DMS79 (cell line): Measurements from ENCODE around the gene ANAPC1.
"Not testable (repeated sequence)": the region's sequence is repeated elsewhere in the genome, so short reads cannot be mapped to it uniquely, and the experiment has no call there.

Experiments
- DNase-seq: peaks from one replicate; lab custom pipeline; 2025; lab: John Stamatoyannopoulos, UW

The ANAPC1 gene

GRCh38 chr2:111903930-111904439, 20.0 kb upstream of the ANAPC1 start:
- no peak for DNase-seq

- DNase-seq: no peak
These were observed 19.5 kb upstream of the ANAPC1 start for GRCh38 chr2:111903516-111903915.

DNA sequence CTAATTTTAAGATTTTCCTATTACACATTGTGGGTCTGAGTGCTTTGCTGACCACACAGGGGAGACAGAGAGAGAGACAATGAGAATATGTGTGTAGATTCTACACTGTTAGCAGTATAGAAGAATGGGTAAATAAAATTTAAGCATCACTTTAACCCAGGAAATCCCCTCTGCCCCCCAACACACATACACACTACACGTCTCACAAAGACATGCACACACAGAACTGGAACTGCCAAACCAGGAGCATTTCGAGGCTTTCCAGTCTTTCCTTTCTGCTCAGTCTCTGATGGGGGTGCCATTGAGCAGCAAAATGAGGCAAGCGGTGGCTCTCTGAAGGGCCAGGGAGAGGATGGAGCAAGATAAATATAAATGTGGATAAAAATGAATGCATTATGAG, 16.9 kb upstream of the ANAPC1 start:
- DNase-seq: peak; percentile 30

DNA sequence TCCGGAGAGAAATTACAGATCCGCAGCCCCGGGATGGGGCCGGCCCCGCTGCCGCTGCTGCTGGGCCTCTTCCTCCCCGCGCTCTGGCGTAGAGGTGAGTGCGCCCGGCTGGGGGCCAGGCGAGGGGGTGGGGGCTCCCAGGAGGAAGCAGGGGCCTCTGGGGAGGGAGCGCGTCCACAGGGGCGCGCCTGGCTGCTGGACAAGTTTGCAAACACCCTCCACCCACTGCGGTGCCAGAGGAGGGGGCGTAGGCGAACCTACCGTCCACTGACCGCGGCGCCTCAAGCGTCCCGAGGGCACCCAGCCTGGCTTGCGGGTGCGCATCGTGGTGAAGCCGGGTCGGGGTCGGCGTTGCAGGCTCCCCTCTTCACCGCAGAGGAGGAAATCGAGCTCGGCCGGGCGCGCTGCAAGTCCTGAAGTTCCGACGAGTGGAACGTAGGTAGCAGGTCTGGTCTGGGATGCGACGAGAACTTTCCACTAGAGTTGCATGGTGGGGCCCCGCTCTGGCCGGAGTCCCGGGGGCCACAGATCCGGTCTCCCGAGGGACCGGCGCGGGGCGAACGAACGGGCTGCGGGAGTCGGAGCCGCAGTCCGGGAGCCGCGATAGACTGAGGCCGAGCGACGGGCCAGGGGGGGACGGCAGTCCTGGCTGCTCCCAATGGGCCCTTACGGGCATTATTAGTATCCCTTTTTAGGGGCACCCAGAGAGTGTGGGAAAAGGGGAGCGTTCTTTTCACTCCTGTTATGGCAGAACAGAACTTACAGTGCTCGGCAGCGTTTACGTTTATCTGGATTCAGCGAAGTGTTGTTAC, 14.9 kb upstream of the ANAPC1 start:
- no peak for DNase-seq

DNA sequence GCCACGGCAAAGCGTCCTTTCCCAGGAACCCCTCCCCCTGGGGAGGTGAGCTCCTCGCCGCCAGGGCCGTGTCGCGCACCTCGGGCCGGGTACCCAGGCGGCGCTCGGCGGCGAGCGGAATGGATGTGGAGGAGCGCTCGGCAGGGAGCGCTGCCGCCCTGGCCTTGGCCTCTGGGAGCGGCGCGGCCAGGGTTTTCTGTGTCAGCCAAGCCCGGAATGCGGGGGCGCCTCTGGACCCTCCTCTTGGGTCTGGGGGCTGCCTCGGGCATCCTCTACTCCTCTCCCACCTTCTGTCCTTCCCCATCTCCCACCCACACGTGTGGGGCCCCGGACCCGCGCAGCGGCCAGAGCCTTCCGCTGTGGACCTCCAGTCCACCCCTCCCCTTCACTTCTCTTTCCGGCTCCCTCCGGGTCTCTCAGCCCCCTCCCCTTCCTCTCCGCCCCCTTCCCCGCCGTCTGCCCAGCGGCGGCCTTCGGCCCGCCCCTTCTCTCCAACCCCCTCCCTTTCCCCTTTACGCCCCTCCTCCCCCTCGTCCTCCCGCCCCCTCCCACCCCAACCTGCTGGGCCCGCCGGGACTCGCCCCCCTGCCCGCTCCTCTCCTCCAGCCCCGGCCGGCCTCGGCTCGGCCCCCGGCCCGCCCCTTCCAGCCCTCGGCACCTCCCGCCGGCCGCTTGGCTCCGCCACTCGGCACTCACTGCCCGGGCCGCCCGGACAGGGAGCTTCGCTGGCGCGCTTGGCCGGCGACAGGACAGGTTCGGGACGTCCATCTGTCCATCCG, 14.1 kb upstream of the ANAPC1 start, which contains the start of gene MERTK:
MERTK (plus strand) TSS at position 684 of the 779 bp plus-strand sequence. CDS start 129 bp downstream, outside the sequence.
- peak; percentile 84 for DNase-seq

DNA sequence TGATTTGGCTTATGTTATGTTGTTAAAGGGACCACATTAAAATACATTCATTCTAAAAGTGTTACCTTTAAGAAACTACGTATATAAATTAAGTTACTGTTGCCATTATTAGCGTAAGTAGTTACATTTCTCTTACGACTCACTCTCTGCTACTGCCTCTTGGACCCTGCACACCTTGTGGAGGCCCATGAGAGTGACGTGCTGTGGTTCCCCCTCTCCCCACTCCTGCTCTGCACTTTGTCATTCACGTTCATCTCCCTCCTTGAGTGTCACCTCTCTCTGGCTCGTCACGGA, 13.6 kb upstream of the ANAPC1 start:
- DNase-seq: no peak

DNA sequence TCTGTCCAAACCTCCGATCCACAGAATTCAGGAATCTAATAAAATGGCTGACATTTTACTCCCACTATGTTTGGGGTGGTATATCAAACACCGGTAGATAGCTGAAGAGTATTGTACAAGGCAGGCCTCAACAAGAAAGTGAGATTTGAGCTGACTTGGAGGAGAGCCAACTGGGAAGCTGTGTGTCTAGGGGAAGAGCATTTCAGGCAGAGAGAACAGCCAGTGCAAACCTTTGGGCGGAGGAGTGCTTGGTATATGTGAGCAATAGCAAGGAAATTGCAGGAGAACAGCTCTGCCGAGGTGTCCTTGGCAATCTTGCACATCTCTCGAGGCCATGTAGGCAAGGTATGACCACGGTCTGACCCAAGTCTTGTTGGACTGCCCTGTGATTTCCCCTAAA, 12.6 kb upstream of the ANAPC1 start:
- DNase-seq: peak; percentile 44

DNA sequence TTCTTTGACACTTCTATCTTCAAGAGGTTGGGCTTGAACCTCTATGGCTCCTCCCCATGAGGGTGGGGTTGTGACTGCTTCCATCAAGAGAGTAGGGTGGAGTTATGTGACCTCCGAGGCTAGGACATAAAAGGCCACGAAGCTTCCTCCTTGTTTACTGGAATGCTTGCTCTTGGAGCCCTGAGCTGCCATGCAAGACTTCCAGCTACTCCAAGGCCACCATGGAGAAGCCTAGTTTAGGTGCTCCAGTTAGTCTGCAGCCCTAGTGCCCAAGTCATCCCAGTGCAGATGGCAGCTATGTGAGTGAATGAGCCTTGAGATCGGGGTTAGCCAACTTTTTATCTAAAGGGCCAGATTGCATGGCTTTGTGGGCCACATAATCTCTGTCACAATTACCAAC, 12.0 kb upstream of the ANAPC1 start:
- DNase-seq: no peak

DNA sequence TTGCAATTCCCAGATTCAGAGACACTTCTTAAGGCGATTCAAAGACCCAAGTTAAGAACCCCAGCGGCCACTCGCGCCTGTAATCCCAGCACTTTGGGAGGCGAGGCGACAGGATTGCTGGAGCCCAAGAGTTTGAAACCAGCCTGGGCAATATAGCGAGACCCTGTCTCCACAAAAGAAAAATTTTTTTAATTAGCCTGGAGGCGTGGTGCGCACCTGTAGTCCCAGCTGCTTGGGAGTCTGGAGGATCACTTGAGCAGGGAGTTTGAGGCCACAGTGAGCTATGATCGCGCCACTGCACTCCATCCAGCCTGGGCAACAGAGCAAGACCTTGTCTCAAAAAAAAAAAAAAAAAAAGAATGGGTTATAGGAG, 585 bp upstream of the ANAPC1 start:
- no peak for DNase-seq

- DNase-seq: not testable (repeated sequence)
These were observed 11.2 kb downstream of the ANAPC1 start for GRCh38 chr2:111872806-111873205.

- DNase-seq: not testable (repeated sequence)
These were observed 18.9 kb downstream of the ANAPC1 start for GRCh38 chr2:111865124-111865523.

DNA sequence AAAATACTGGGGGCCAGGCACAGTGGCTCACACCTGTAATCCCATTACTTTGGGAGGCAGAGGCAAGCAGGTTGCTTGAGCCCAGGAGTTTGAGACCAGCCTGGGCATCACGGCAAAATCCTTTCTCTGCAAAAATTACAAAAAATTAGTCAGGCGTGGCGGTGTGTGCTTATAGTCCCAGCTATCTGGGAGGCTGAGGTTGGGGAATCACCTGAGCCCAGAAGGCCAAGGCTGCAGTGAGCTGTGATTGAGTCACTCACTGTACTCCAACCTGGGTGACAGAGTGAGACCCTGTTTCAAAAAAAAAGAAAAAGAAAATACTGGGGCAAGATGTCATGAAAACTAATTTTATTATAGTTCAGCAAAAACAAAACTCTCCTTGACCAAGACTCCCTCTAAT, 24.0 kb downstream of the ANAPC1 start:
- DNase-seq: not testable (repeated sequence)

DNA sequence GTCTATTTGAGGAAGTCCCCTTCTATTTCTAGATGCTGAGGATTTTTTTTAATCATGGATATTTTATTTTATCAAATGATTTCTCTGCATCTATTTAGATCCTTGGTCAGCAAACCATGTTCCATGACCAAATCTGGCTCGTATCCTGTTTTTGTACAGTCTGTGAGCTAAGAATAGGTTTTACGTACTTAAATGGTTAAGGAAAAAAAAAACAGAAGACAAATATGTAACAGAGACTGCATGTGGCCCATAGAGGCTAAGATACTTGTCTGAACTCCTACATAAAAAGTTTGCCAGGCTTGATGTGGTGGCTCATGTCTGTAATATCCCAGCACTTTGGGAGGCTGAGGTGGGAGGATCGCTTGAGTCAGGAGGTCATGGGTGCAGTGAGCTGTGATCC, 31.4 kb downstream of the ANAPC1 start:
- DNase-seq: not testable (repeated sequence)

- DNase-seq: peak; percentile 2
These were observed 33.3 kb downstream of the ANAPC1 start for GRCh38 chr2:111850646-111851045.

- not testable (repeated sequence) for DNase-seq
These were observed 44.2 kb downstream of the ANAPC1 start for GRCh38 chr2:111839625-111840282.

GRCh38 chr2:111838992-111839391, 45.0 kb downstream of the ANAPC1 start:
- DNase-seq: not testable (repeated sequence)

DNA sequence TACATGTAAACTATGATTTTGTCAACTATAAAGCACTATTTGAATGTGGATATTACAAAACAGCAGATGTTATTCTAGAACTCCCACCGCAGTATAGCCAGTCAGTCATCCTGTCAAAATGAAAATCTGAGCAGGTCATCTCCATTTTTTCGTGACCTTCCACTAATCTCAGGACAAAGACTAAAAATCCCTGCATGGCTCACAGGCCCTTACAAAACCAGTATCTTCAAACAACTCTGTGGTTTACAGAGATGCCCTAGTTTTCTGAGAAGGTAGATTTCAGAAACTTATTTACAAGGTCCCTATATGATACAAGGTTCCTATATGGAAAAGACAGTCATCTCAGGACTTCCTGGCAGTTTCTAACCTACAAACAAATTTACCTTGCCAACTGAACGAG, 49.8 kb downstream of the ANAPC1 start:
- not testable (repeated sequence) for DNase-seq

DNA sequence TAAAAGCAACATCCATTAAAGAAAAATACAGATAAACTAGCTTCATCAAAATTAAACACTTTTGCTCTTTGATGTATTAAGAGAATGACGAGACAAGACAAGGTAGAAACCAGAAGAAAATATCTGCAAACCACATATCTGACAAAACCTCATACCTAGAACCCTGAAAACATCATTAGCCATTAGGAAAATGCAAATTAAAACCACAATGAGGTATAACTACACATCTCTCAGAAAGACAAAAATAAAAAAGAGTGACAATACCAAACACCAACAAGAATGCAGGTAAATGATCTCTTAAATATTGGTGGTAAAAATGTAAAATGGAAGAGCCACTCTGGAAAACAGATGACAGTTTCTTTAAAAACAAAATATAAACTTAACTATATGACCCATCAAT, 53.5 kb downstream of the ANAPC1 start:
- not testable (repeated sequence) for DNase-seq

DNA sequence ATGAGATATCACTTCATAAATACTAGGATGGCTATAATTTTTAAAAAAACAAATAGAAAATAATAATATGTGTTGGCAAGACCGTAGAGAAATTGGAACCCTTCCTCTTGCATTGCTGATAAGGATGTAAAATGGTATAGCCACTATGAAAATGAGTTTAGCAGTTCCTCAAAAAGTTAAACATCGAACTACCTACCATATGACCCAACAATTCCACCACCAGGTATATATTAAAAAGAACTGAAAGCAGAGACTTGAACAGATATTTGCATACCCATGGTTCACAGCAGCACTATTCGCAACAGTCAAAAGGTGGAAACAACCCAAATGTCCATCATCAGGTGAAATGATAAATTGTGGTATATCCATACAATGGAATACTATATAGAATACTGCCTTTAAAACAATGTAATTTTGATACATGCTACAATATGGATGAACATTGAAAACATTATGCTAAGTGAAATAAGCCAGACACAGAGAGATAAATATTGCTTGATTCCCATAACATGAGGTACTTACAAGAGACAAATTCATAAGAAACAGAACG, 55.7 kb downstream of the ANAPC1 start:
- DNase-seq: not testable (repeated sequence)

DNA sequence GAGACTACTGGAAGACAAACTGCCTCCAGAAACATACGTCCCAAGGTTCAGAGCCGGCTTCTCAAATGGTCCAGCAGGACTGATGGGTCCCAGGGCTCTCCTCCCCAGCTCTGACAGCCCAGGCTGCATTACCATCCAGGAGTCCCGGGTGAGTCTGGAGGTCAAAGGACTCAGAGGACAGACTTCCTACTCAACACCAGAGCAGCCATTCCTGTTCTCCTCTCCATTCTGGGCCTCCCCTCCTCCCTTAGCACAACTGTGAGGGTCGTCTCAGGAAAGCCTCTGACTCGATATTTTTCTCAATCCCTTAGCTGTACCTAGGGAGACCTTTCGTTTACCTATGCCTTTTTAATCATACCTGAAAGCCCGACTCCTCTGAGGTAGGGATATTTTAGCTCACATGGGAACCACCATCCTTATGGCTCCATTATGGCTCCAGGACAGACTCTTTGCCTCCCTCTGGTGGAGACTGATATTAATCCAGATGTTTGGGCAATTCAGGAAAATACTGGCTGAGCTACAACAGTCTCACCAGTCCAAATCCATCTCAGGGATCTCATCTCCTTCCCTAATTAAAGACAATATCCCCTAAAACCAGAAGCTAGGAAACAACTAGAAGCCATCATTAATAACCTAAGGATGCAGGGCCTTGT, 70.9 kb downstream of the ANAPC1 start:
- DNase-seq: not testable (repeated sequence)

DNA sequence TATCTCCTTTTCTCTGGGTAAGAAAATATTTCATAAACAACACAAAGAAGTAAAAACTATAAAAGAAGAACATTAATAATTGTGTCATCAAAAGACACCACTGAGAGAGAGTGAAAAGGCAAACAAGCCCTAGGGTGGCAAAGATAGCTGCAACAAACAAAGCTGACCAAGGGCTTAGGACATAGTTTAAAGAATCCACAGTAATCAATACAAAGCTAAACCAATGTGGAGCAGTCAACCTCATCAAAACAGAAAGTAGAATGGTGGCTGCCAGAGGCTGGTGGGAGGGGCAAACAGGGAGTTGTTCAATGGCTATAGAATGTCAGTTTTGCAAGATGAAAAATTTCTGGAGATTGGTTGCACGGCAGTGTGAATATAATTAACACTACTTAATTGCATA, 93.4 kb downstream of the ANAPC1 start:
- not testable (repeated sequence) for DNase-seq

DNA sequence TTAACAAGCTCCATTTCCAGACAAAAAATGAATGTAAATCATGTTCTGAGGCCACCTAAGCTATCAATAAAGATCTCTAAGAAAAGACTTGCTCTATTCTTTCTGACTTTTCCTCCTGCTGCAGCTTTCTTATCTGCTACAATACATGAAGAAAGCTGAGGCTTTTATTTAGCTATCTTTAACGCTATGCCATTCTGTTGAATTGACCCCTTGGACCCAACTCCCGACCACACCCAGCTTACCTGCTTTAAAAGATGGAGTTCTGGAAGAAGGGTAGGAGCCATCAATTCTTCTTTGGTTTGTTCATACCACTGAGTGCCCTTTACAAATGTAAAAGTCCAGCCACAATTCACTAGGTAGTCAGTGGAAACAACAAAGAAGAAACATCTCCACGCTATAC, 99.9 kb downstream of the ANAPC1 start:
- not testable (repeated sequence) for DNase-seq
